HCT116 (cell line): ENCODE results near the gene FAM135A.

Experiments
- EGR1 ChIP-seq: IDR thresholded peaks from 2 replicates; pipeline ENCODE4 v1.6.1; 2012; ENCODE audit warnings: low read depth
- EZH2 ChIP-seq: fragments of 200-600 bp; sonication (generic); IDR thresholded peaks from 2 replicates; pipeline ENCODE4 v1.6.1; 2017; ENCODE audit warnings: antibody characterized with exemption, mixed run types
- EZH2phosphoT487 ChIP-seq: fragments of 200-600 bp; IDR thresholded peaks from 2 replicates; pipeline ENCODE4 v1.6.1; 2018; ENCODE audit warnings: antibody characterized with exemption, borderline replicate concordance
- JUND ChIP-seq: IDR thresholded peaks from 2 replicates; pipeline ENCODE4 v1.6.1; 2012
- POLR2A ChIP-seq: IDR thresholded peaks from 2 replicates; pipeline ENCODE4 v1.7.0; 2011; ENCODE audit warnings: borderline replicate concordance; ENCODE audit not compliant: insufficient read depth, insufficient read length; ENCODE audit errors: extremely low read depth
- POLR2AphosphoS5 ChIP-seq: IDR thresholded peaks from 2 replicates; pipeline ENCODE4 v1.6.1; 2011; ENCODE audit warnings: mild to moderate bottlenecking, low read depth, low read length, moderate library complexity
- RAD21 ChIP-seq: IDR thresholded peaks from 2 replicates; pipeline ENCODE4 v1.6.1; 2012; ENCODE audit warnings: low read depth, mild to moderate bottlenecking
- SP1 ChIP-seq: IDR thresholded peaks from 2 replicates; pipeline ENCODE4 v1.6.1; 2012; ENCODE audit warnings: low read depth
- SRF ChIP-seq: IDR thresholded peaks from 2 replicates; pipeline ENCODE4 v1.6.1; 2012; ENCODE audit warnings: low read depth
- ZFX ChIP-seq: fragments of 450-650 bp; IDR thresholded peaks from 2 replicates; pipeline ENCODE4 v1.6.1; 2017
- ZNF274 ChIP-seq: fragments of 200-500 bp; sonication (Bioruptor generic); IDR thresholded peaks from 2 replicates; pipeline ENCODE4 v1.6.1; 2014; ENCODE audit warnings: mild to moderate bottlenecking, low read depth, low read length, inconsistent platforms
- TF ChIP-seq, protein P1 (sequence below), 3 experiments: fragments of 200-600 bp in 1 of 3; sonication (generic) in 1 of 3; IDR thresholded peaks in 2 of 3; conservative IDR thresholded peaks in 1 of 3; 2 replicates each; pipeline ENCODE4 v1.5.1; 2012 to 2017; ENCODE audit warnings: low read depth in 2 of 3, low read length in 2 of 3, antibody characterized with exemption in 1 of 3, borderline replicate concordance in 1 of 3, control low read depth in 1 of 3, mild to moderate bottlenecking in 1 of 3, mixed read lengths in 1 of 3, mixed run types in 1 of 3, moderate library complexity in 1 of 3; ENCODE audit not compliant: insufficient read depth in 1 of 3
- TF ChIP-seq, protein P2 (sequence below): IDR thresholded peaks from 2 replicates; pipeline ENCODE4 v1.6.1; 2012
- TF ChIP-seq, protein P3 (sequence below): IDR thresholded peaks from 2 replicates; pipeline ENCODE4 v1.6.1; 2012; ENCODE audit warnings: low read depth

DNA sequence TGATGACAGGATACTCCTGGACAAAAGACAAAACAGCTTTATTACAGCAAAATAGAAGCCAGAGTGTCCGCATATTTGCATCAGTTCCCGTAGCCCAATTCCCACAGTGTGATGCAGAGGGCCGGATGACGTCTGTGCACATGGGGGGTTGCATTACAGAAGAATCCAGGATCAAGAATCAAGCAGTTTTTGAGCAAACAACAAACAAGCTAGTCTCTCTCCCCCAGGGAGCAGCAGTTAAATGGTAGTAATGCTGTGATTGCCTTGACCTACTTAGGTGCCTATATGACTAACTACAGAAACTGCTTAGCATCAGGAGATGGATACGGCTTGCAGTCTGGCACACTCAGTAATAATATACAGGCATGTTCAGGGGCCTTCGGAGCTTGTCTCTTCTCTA, 150.2 kb downstream of the FAM135A start:
- TF ChIP-seq, protein P1, sequence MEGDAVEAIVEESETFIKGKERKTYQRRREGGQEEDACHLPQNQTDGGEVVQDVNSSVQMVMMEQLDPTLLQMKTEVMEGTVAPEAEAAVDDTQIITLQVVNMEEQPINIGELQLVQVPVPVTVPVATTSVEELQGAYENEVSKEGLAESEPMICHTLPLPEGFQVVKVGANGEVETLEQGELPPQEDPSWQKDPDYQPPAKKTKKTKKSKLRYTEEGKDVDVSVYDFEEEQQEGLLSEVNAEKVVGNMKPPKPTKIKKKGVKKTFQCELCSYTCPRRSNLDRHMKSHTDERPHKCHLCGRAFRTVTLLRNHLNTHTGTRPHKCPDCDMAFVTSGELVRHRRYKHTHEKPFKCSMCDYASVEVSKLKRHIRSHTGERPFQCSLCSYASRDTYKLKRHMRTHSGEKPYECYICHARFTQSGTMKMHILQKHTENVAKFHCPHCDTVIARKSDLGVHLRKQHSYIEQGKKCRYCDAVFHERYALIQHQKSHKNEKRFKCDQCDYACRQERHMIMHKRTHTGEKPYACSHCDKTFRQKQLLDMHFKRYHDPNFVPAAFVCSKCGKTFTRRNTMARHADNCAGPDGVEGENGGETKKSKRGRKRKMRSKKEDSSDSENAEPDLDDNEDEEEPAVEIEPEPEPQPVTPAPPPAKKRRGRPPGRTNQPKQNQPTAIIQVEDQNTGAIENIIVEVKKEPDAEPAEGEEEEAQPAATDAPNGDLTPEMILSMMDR (IDR thresholded peaks at IDR 0.05 in 2 of 3, conservative IDR thresholded peaks at IDR 0.05 in 1 of 3; ENCODE audit: borderline replicate concordance in 1 of 3, insufficient read depth in 1 of 3, low read depth in 2 of 3, low read length in 2 of 3), result no peak
- TF ChIP-seq EZH2, result no peak
- no peak for TF ChIP-seq POLR2AphosphoS5
- no peak for TF ChIP-seq ZNF274
- no peak for TF ChIP-seq RAD21
- TF ChIP-seq EZH2phosphoT487, result no peak
- no peak for TF ChIP-seq POLR2A
- TF ChIP-seq, protein P2, sequence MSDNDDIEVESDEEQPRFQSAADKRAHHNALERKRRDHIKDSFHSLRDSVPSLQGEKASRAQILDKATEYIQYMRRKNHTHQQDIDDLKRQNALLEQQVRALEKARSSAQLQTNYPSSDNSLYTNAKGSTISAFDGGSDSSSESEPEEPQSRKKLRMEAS, result no peak
- TF ChIP-seq JUND, result no peak
- TF ChIP-seq, protein P3, sequence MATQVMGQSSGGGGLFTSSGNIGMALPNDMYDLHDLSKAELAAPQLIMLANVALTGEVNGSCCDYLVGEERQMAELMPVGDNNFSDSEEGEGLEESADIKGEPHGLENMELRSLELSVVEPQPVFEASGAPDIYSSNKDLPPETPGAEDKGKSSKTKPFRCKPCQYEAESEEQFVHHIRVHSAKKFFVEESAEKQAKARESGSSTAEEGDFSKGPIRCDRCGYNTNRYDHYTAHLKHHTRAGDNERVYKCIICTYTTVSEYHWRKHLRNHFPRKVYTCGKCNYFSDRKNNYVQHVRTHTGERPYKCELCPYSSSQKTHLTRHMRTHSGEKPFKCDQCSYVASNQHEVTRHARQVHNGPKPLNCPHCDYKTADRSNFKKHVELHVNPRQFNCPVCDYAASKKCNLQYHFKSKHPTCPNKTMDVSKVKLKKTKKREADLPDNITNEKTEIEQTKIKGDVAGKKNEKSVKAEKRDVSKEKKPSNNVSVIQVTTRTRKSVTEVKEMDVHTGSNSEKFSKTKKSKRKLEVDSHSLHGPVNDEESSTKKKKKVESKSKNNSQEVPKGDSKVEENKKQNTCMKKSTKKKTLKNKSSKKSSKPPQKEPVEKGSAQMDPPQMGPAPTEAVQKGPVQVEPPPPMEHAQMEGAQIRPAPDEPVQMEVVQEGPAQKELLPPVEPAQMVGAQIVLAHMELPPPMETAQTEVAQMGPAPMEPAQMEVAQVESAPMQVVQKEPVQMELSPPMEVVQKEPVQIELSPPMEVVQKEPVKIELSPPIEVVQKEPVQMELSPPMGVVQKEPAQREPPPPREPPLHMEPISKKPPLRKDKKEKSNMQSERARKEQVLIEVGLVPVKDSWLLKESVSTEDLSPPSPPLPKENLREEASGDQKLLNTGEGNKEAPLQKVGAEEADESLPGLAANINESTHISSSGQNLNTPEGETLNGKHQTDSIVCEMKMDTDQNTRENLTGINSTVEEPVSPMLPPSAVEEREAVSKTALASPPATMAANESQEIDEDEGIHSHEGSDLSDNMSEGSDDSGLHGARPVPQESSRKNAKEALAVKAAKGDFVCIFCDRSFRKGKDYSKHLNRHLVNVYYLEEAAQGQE, result no peak
- TF ChIP-seq SRF, result no peak
- TF ChIP-seq ZFX, result no peak
- TF ChIP-seq EGR1, result no peak
- TF ChIP-seq SP1, result no peak
